LNCAP (cell line): ENCODE measurements around the gene SLC43A3.

ENCODE experiments used
- TF ChIP-seq, protein P1 (sequence below): fragments of 450-650 bp; IDR thresholded peaks from 2 replicates; pipeline ENCODE4 v1.5.1; 2017; ENCODE audit warnings: mild to moderate bottlenecking

The SLC43A3 gene

GRCh38 chr11:57471496-57471895 is 44.6 kb upstream of the SLC43A3 start:
- TF ChIP-seq, protein P1, sequence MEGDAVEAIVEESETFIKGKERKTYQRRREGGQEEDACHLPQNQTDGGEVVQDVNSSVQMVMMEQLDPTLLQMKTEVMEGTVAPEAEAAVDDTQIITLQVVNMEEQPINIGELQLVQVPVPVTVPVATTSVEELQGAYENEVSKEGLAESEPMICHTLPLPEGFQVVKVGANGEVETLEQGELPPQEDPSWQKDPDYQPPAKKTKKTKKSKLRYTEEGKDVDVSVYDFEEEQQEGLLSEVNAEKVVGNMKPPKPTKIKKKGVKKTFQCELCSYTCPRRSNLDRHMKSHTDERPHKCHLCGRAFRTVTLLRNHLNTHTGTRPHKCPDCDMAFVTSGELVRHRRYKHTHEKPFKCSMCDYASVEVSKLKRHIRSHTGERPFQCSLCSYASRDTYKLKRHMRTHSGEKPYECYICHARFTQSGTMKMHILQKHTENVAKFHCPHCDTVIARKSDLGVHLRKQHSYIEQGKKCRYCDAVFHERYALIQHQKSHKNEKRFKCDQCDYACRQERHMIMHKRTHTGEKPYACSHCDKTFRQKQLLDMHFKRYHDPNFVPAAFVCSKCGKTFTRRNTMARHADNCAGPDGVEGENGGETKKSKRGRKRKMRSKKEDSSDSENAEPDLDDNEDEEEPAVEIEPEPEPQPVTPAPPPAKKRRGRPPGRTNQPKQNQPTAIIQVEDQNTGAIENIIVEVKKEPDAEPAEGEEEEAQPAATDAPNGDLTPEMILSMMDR: no peak

DNA sequence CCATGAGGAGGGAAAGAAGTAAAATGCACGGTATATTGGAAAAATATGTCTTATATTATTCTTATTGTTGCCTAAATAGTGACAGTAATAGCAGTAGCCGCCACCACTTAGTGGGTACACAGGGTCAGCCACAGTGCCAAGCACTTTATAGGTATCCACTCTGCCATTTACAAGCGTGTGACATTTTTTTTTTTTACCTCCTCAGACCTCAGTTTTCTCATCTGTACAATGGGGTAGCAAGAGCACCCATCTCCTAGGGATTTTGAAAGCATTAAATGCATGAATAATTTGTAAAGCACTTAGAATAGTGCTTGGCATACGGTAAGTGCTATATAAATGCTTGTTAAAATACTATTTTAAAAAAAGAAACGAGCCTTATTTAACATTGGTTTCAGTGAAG is 42.3 kb upstream of the SLC43A3 start:
- TF ChIP-seq, protein P1: no peak

DNA sequence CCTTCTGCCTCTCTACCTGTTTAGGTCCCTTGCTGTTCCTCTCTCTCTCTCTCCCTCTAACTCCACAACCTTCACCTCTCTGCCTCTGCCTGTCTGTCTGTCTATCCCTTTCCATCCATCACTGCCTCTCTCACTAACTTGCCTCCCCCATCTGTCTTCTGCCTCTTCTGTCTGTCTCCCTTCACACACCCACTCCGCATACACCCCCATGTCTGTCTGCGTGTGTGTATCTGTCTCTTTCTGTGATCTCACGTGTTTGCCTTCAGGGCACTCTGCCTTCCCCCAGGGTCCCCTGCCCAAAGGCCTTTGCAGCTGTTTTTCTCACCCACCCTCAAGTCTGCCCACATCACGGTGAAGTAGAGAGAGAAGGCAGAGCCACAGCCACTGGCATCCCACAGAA is 41.4 kb upstream of the SLC43A3 start:
- TF ChIP-seq, protein P1: no peak

- TF ChIP-seq, protein P1: no peak
Observed at GRCh38 chr11:57467508-57468157, 40.7 kb upstream of the SLC43A3 start.

- TF ChIP-seq, protein P1: no peak
Observed at GRCh38 chr11:57466680-57467079, 39.8 kb upstream of the SLC43A3 start.

- TF ChIP-seq, protein P1: no peak
Observed at GRCh38 chr11:57464539-57465181, 37.7 kb upstream of the SLC43A3 start.

- TF ChIP-seq, protein P1: no peak
Observed at GRCh38 chr11:57463671-57464538, 37.0 kb upstream of the SLC43A3 start.
